ENCODE results near the gene SBNO2.

The SBNO2 gene

DNA sequence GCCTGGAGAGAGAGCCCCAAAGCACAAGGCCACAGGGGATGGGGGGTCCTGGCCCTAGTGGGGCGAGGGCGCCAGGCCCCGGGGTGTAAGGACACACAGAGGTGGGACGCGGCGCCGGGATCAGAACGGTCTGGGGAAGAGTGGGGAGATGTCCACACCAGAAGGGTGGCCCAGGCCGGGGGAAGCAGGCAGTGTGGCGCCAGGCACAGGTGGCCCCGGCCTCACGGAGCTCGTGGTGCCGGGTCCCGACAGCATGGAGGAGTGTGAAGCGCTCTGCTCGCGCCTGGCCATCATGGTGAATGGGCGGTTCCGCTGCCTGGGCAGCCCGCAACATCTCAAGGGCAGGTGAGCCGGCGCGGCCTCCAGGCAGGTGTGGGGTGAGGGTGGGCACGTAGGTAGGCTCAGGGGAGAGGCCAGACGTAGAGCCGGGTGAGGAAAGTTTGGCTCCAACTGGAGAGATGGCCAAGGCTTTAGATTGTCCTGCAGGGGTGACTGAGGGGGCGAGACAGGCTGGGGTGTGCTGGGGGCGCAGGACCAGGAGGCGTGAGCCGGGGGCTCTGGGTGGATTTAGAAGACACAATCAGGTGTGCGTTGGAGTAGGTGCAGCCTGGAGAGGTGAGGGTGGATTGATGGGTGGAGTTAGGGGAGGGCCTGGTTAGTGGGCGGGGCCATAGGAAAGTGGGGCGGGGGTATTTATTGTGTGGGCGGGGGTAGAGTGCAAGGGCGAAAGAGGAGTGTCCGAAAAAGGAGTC is 110.0 kb downstream of the SBNO2 start:
- no peak overlapping the region for H3K4me3 ChIP-seq (ENCODE audit: control insufficient read depth, low read depth, low read length)
- TF ChIP-seq, protein P1, sequence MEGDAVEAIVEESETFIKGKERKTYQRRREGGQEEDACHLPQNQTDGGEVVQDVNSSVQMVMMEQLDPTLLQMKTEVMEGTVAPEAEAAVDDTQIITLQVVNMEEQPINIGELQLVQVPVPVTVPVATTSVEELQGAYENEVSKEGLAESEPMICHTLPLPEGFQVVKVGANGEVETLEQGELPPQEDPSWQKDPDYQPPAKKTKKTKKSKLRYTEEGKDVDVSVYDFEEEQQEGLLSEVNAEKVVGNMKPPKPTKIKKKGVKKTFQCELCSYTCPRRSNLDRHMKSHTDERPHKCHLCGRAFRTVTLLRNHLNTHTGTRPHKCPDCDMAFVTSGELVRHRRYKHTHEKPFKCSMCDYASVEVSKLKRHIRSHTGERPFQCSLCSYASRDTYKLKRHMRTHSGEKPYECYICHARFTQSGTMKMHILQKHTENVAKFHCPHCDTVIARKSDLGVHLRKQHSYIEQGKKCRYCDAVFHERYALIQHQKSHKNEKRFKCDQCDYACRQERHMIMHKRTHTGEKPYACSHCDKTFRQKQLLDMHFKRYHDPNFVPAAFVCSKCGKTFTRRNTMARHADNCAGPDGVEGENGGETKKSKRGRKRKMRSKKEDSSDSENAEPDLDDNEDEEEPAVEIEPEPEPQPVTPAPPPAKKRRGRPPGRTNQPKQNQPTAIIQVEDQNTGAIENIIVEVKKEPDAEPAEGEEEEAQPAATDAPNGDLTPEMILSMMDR (conservative IDR thresholded peaks at IDR 0.05; ENCODE audit: control insufficient read depth, insufficient read depth, low read depth, low read length) = no peak
- DNase-seq (ENCODE audit: low read depth) = no peak

DNA sequence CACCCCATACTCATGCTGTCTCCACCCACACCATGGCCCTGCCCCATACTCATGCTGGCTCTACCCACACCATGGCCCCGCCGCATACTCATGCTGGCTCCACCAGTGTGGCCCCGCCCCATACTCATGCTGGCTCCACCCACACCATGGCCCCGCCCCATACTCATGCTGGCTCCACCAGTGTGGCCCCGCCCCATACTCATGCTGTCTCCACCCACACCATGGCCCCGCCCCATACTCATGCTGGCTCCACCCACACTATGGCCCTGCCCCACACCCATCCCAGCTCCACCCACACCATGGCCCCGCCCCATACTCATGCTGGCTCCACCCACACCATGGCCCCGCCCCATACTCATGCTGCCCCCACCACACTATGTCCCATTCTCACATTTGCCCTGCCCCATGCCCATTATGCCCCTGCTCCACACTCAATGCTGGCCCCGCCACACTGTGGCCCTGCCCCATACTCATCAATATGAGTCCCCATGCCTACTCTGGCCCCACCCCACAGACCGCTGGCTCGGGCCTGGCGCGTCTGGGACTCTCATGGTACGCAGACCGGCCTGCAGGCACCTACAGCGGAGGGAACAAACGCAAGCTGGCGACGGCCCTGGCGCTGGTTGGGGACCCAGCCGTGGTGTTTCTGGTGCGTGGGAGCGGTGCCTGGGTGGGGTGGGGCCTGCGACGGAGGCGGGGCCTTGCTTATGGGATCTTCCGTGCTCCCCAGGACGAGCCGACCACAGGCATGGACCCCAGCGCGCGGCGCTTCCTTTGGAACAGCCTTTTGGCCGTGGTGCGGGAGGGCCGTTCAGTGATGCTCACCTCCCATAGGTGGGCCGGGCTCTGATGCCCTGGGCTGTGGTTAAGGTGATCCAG is 110.8 kb downstream of the SBNO2 start:
- TF ChIP-seq, protein P1 (conservative IDR thresholded peaks at IDR 0.05; ENCODE audit: control insufficient read depth, insufficient read depth, low read depth, low read length) = no peak
- DNase-seq (ENCODE audit: low read depth) = peak; percentile 19
- no peak overlapping the region for H3K4me3 ChIP-seq (ENCODE audit: control insufficient read depth, low read depth, low read length)

DNA sequence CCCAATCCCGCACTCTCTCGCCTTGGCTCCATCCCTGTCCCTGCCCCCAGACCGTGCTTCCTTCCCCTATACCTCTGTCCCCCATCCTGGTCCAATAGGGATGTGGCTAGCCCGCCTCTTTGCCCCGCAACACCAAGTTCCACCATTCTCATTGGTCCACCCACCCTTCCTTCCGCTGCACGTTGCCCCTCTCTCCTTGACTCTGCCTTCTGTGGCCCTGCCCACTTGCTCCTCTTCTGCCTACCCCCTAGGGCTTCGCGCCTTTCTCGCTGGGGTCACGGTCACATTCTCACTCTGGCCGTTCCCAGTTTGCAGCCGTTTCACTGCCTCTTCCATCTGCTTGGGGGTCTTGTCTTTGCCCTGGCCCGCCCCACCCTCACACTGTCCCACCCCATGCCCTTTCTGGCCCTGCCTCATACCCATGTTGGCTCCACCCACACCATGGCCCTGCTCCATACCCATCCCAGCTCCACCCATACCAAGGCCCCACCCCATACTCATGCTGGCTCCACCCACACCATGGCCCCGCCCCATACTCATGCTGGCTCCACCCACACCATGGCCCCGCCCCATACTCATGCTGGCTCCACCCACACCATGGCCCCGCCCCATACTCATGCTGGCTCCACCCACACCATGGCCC is 111.6 kb downstream of the SBNO2 start:
- TF ChIP-seq, protein P1 (conservative IDR thresholded peaks at IDR 0.05; ENCODE audit: control insufficient read depth, insufficient read depth, low read depth, low read length) = no peak
- DNase-seq (ENCODE audit: low read depth) = no peak
- no peak overlapping the region for H3K4me3 ChIP-seq (ENCODE audit: control insufficient read depth, low read depth, low read length)

DNA sequence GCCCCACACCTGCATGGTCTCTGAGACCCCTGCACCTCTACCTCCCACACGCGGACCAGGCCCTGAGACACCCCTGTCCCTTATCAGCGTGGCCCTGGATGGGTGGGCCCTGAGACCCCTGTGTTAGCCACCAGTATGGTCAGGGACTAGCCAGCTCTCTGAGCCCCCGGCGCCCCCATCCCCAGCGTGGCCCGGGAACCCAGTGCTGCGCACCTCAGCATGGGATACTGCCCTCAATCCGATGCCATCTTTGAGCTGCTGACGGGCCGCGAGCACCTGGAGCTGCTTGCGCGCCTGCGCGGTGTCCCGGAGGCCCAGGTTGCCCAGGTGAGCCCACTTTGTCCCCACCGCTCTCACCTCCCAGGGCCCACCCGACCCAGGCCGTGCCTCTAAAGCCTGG is 112.1 kb downstream of the SBNO2 start:
- DNase-seq (ENCODE audit: low read depth) = no peak
- TF ChIP-seq, protein P1 (conservative IDR thresholded peaks at IDR 0.05; ENCODE audit: control insufficient read depth, insufficient read depth, low read depth, low read length) = no peak
- H3K4me3 ChIP-seq (ENCODE audit: control insufficient read depth, low read depth, low read length) = no peak overlapping the region

DNA sequence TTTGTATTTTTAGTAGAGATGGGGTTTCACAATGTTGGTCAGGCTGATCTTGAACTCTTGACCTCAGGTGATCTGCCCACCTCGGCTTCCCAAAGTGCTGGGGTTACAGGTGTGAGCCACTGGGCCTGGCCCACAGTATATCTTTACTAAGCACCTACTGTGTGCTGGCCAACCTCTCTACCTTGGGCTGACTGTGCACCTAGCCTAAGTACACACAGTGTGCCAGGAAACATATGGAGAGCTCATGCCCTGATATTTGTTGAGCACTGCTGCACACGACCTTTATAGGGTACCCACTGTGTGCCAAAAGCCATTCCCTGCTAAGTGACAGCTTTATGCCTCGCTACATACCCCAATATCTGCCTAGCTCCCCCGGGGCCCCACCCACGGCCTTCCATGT is 113.4 kb downstream of the SBNO2 start:
- DNase-seq (ENCODE audit: low read depth) = no peak
- H3K4me3 ChIP-seq (ENCODE audit: control insufficient read depth, low read depth, low read length) = no peak overlapping the region
- TF ChIP-seq, protein P1 (conservative IDR thresholded peaks at IDR 0.05; ENCODE audit: control insufficient read depth, insufficient read depth, low read depth, low read length) = no peak

DNA sequence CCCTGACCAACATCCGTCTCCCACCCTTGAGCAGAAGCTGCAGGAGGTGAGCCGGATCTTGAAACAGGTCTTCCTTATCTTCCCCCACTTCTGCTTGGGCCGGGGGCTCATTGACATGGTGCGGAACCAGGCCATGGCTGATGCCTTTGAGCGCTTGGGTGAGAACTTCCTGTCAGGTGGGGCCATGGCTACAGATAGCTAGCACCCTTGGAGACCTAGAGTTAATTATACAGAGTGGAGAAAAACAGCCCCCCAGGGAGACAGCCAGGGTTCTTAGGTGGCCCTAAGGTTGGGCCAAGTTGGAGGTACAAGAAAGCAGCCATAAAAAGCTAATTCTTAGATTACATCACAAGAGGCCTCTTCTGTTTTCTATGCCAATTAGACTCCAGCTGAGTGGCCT is 116.0 kb downstream of the SBNO2 start:
- no peak overlapping the region for H3K4me3 ChIP-seq (ENCODE audit: control insufficient read depth, low read depth, low read length)
- no peak for DNase-seq (ENCODE audit: low read depth)
- TF ChIP-seq, protein P1 (conservative IDR thresholded peaks at IDR 0.05; ENCODE audit: control insufficient read depth, insufficient read depth, low read depth, low read length) = no peak

All from fibroblast of mammary gland (primary cell).